SJCRH30 (cell line): ENCODE data around the gene PAK1. TPM values are rescaled to one million over a fixed set of nuclear protein-coding genes. Genes with fewer than 3 reads are reported as not detected.

Source experiments
- DNase-seq, 2 experiments: peaks; one replicate each; pipeline ENCODE4 v3.0.0-alpha.2; 2015 to 2020
- H3K27ac ChIP-seq: fragments of 250-450 bp; sonication (Bioruptor Pico); 2 replicates; pipeline ENCODE4 v1.5.1; 2020; ENCODE audit warnings: mild to moderate bottlenecking, moderate library complexity
- H3K27me3 ChIP-seq: fragments of 250-450 bp; sonication (Bioruptor Pico); 2 replicates; pipeline ENCODE4 v1.5.1; 2020; ENCODE audit warnings: mild to moderate bottlenecking, moderate library complexity
- H3K36me3 ChIP-seq: fragments of 250-450 bp; sonication (Bioruptor Pico); 2 replicates; pipeline ENCODE4 v1.5.1; 2020; ENCODE audit warnings: mild to moderate bottlenecking, moderate library complexity
- H3K4me1 ChIP-seq: fragments of 250-450 bp; sonication (Bioruptor Pico); 2 replicates; pipeline ENCODE4 v1.5.1; 2020; ENCODE audit warnings: mild to moderate bottlenecking, moderate library complexity
- H3K4me3 ChIP-seq: fragments of 250-450 bp; sonication (Bioruptor Pico); 2 replicates; pipeline ENCODE4 v1.5.1; 2020; ENCODE audit warnings: mild to moderate bottlenecking, moderate library complexity
- H3K9me3 ChIP-seq: fragments of 250-450 bp; sonication (Bioruptor Pico); replicated peaks from 2 replicates; pipeline ENCODE4 v1.5.1; 2020; ENCODE audit warnings: mild to moderate bottlenecking, moderate library complexity
- total RNA-seq: library from RNA; depleted of rRNA; stranded (reverse); fragments of >200 nt; shearing (Covaris generic); gene quantifications from 2 replicates; pipeline ENCODE4 v1.2.3, GENCODE V29; 2014

Gene PAK1
- total RNA-seq, 1 experiment from 2014 or later = 28.7 TPM

- H3K27ac ChIP-seq = no peak overlapping the region
- no peaks in the 10 kb centered on the region for H3K9me3 ChIP-seq
- H3K36me3 ChIP-seq = 0 out of 2 replicates have a peak, but pooled peaks cover 3% of the 10 kb centered on the region
- no peaks in the 10 kb centered on the region for H3K4me1 ChIP-seq
- no peak for DNase-seq
- H3K4me3 ChIP-seq = no peak overlapping the region
- H3K27me3 ChIP-seq = no peaks in the 10 kb centered on the region
These were observed 102.2 kb downstream of the PAK1 start for GRCh38 chr11:77371646-77372045.

- DNase-seq = no peak
- no peaks in the 10 kb centered on the region for H3K27me3 ChIP-seq
- H3K4me3 ChIP-seq = no peak overlapping the region
- H3K27ac ChIP-seq = no peak overlapping the region
- H3K36me3 ChIP-seq = no peaks in the 10 kb centered on the region
- H3K9me3 ChIP-seq = no peaks in the 10 kb centered on the region
- no peaks in the 10 kb centered on the region for H3K4me1 ChIP-seq
These were observed 103.7 kb downstream of the PAK1 start for GRCh38 chr11:77370217-77370616.

- no peak overlapping the region for H3K27ac ChIP-seq
These were observed 112.7 kb downstream of the PAK1 start for GRCh38 chr11:77361184-77361583.

GRCh38 chr11:77359481-77359880 is 114.4 kb downstream of the PAK1 start:
- no peaks in the 10 kb centered on the region for H3K36me3 ChIP-seq
- H3K27ac ChIP-seq = no peak overlapping the region
- DNase-seq = no peak
- no peaks in the 10 kb centered on the region for H3K4me1 ChIP-seq
- H3K27me3 ChIP-seq = no peaks in the 10 kb centered on the region
- H3K4me3 ChIP-seq = no peak overlapping the region
- H3K9me3 ChIP-seq = no peaks in the 10 kb centered on the region; the same call in 1 of the 2 replicates

More at GRCh38 chr11:77361184-77361583, 112.7 kb downstream of the PAK1 start:
- no peaks in the 10 kb centered on the region for H3K4me1 ChIP-seq
- H3K9me3 ChIP-seq = no peaks in the 10 kb centered on the region; the same call in 1 of the 2 replicates
- H3K36me3 ChIP-seq = no peaks in the 10 kb centered on the region
- DNase-seq = no peak
- no peaks in the 10 kb centered on the region for H3K27me3 ChIP-seq
- H3K4me3 ChIP-seq = no peak overlapping the region

- Histone ChIP-seq H3K27me3 (no peaks in the 10 kb centered on the region), H3K4me1 (peaks cover 5% of the 10 kb centered on the region), H3K9me3 (no peaks in the 10 kb centered on the region), H3K36me3 (no peaks in the 10 kb centered on the region), H3K4me3 (no peak overlapping the region), H3K27ac (no peak overlapping the region)
- DNase-seq = no peak
These were observed 120.8 kb downstream of the PAK1 start for GRCh38 chr11:77353131-77353530.

- Histone ChIP-seq H3K4me1 (peaks cover 23% of the 10 kb centered on the region), H3K36me3 (no peaks in the 10 kb centered on the region), H3K9me3 (no peaks in the 10 kb centered on the region), H3K4me3 (no peak overlapping the region), H3K27ac (no peak overlapping the region), H3K27me3 (no peaks in the 10 kb centered on the region)
- no peak for DNase-seq
These were observed 122.5 kb downstream of the PAK1 start for GRCh38 chr11:77351281-77351886.

GRCh38 chr11:77347948-77348347 is 125.9 kb downstream of the PAK1 start:
- Histone ChIP-seq H3K36me3 (no peaks in the 10 kb centered on the region), H3K27ac (peak overlapping the region; percentile 71; the same call in 1 of the 2 replicates)

GRCh38 chr11:77346906-77347603 is 126.8 kb downstream of the PAK1 start:
- Histone ChIP-seq H3K27ac (peak overlapping the region; percentile 71), H3K27me3 (no peaks in the 10 kb centered on the region), H3K4me1 (peaks cover 38% of the 10 kb centered on the region), H3K9me3 (no peaks in the 10 kb centered on the region), H3K4me3 (no peak overlapping the region), H3K36me3 (no peaks in the 10 kb centered on the region)
- DNase-seq = peak; percentile 63 to 81

More at GRCh38 chr11:77347948-77348347, 125.9 kb downstream of the PAK1 start:
- Histone ChIP-seq H3K4me3 (no peak overlapping the region), H3K27me3 (no peaks in the 10 kb centered on the region), H3K4me1 (peaks cover 38% of the 10 kb centered on the region), H3K9me3 (no peaks in the 10 kb centered on the region)
- DNase-seq = no peak

GRCh38 chr11:77345621-77346020 is 128.3 kb downstream of the PAK1 start:
- Histone ChIP-seq H3K27ac (peak overlapping the region; percentile 71), H3K4me1 (peaks cover 38% of the 10 kb centered on the region), H3K4me3 (no peak overlapping the region), H3K9me3 (no peaks in the 10 kb centered on the region), H3K36me3 (no peaks in the 10 kb centered on the region), H3K27me3 (no peaks in the 10 kb centered on the region)
- peak; percentile 39 to 66 for DNase-seq

GRCh38 chr11:77340501-77340900 is 133.4 kb downstream of the PAK1 start:
- Histone ChIP-seq H3K9me3 (no peaks in the 10 kb centered on the region), H3K4me1 (peaks cover 6% of the 10 kb centered on the region), H3K27ac (no peak overlapping the region), H3K36me3 (peaks cover 6% of the 10 kb centered on the region; the same call in 1 of the 2 replicates), H3K4me3 (no peak overlapping the region), H3K27me3 (no peaks in the 10 kb centered on the region)
- DNase-seq = no peak

- Histone ChIP-seq H3K36me3 (peaks cover 13% of the 10 kb centered on the region; the same call in 1 of the 2 replicates), H3K9me3 (no peaks in the 10 kb centered on the region), H3K4me3 (no peak overlapping the region), H3K4me1 (no peaks in the 10 kb centered on the region), H3K27ac (no peak overlapping the region), H3K27me3 (no peaks in the 10 kb centered on the region)
- DNase-seq = no peak
These were observed 141.6 kb downstream of the PAK1 start for GRCh38 chr11:77332259-77332658.

- Histone ChIP-seq H3K9me3 (no peaks in the 10 kb centered on the region), H3K27me3 (no peaks in the 10 kb centered on the region), H3K27ac (no peak overlapping the region), H3K36me3 (peaks cover 11% of the 10 kb centered on the region; the same call in 1 of the 2 replicates), H3K4me3 (no peak overlapping the region), H3K4me1 (no peaks in the 10 kb centered on the region)
- no peak for DNase-seq
These were observed 148.7 kb downstream of the PAK1 start for GRCh38 chr11:77325159-77325558.

- Histone ChIP-seq H3K4me1 (no peaks in the 10 kb centered on the region), H3K27ac (no peak overlapping the region)
These were observed 149.4 kb downstream of the PAK1 start for GRCh38 chr11:77324508-77324907.

GRCh38 chr11:77322926-77323590 is 150.8 kb downstream of the PAK1 start:
- no peak for DNase-seq

More at GRCh38 chr11:77324508-77324907, 149.4 kb downstream of the PAK1 start:
- Histone ChIP-seq H3K9me3 (no peaks in the 10 kb centered on the region), H3K36me3 (peaks cover 11% of the 10 kb centered on the region; the same call in 1 of the 2 replicates), H3K4me3 (no peak overlapping the region), H3K27me3 (no peaks in the 10 kb centered on the region)
- DNase-seq = no peak

GRCh38 chr11:77322506-77322905 is 151.4 kb downstream of the PAK1 start:
- no peaks in the 10 kb centered on the region for H3K9me3 ChIP-seq
- peaks cover 11% of the 10 kb centered on the region; the same call in 1 of the 2 replicates for H3K36me3 ChIP-seq
- no peaks in the 10 kb centered on the region for H3K4me1 ChIP-seq
- DNase-seq = peak in 1 of 2 experiments; percentile 24
- no peak overlapping the region for H3K27ac ChIP-seq
- H3K27me3 ChIP-seq = no peaks in the 10 kb centered on the region
- H3K4me3 ChIP-seq = no peak overlapping the region

More at GRCh38 chr11:77322926-77323590, 150.8 kb downstream of the PAK1 start:
- Histone ChIP-seq H3K27ac (no peak overlapping the region), H3K4me3 (no peak overlapping the region), H3K4me1 (no peaks in the 10 kb centered on the region), H3K27me3 (no peaks in the 10 kb centered on the region), H3K9me3 (no peaks in the 10 kb centered on the region), H3K36me3 (peaks cover 11% of the 10 kb centered on the region; the same call in 1 of the 2 replicates)
